Skeletal muscle tissue (tissue), 4 donors: Measurements from ENCODE around the gene ATF5. TPM values are rescaled to one million over a fixed set of nuclear protein-coding genes. Genes with fewer than 3 reads are reported as not detected.
"Not testable (repeated sequence)": the region's sequence is repeated elsewhere in the genome, so short reads cannot be mapped to it uniquely, and the experiment has no call there.

ENCODE experiments used
- H3K27ac ChIP-seq: one replicate; pipeline ENCODE4 v1.7.0; 2013; ENCODE audit warnings: mild to moderate bottlenecking, low read depth, low read length, inconsistent platforms
- H3K27me3 ChIP-seq, 3 donors: one replicate each; pipeline ENCODE4 v1.7.0; 2013; ENCODE audit warnings: low read length in 3 of 3; ENCODE audit not compliant: control insufficient read depth in 3 of 3, insufficient read depth in 3 of 3
- H3K36me3 ChIP-seq, 3 donors: one replicate each; pipeline ENCODE4 v1.7.0; 2013; ENCODE audit warnings: low read length in 3 of 3; ENCODE audit not compliant: control insufficient read depth in 3 of 3, insufficient read depth in 3 of 3
- H3K4me1 ChIP-seq, 3 donors: one replicate each; pipeline ENCODE4 v1.7.0; 2013; ENCODE audit warnings: low read length in 3 of 3, mild to moderate bottlenecking in 3 of 3; ENCODE audit not compliant: control insufficient read depth in 3 of 3, insufficient read depth in 3 of 3
- H3K4me3 ChIP-seq, 3 donors: one replicate each; pipeline ENCODE4 v1.7.0; 2013; ENCODE audit warnings: low read length in 3 of 3
- H3K9ac ChIP-seq, 3 donors: one replicate each; pipeline ENCODE4 v1.7.0; 2013; ENCODE audit warnings: low read length in 3 of 3, mild to moderate bottlenecking in 3 of 3, moderate library complexity in 2 of 3, low read depth in 1 of 3
- H3K9me3 ChIP-seq, 3 donors: one replicate each; pipeline ENCODE4 v1.7.0; 2013; ENCODE audit warnings: low read length in 3 of 3; ENCODE audit not compliant: control insufficient read depth in 3 of 3
- total RNA-seq: library from RNA; depleted of rRNA; stranded (reverse); fragments of >200 nt; gene quantifications from one replicate; pipeline ENCODE4 v1.2.3, GENCODE V29; 2014
- donor health status: Osteomylitis.

ATF5 gene
- total RNA-seq, 1 donor from 2014 or later = 2.1 TPM

- peaks cover 8 to 44% (median 18%) of the 10 kb centered on the region in 3 donors for H3K27me3 ChIP-seq
- H3K4me1 ChIP-seq = peaks cover 7 to 13% (median 9%) of the 10 kb centered on the region in 3 donors
- H3K27ac ChIP-seq = no peak overlapping the region
- no peaks in the 10 kb centered on the region for H3K36me3 ChIP-seq
- no peak overlapping the region for H3K9ac ChIP-seq
- no peaks in the 10 kb centered on the region for H3K9me3 ChIP-seq
- no peak overlapping the region for H3K4me3 ChIP-seq
These were observed 25.3 kb downstream of the ATF5 start for GRCh38 chr19:49954092-49954829.

DNA sequence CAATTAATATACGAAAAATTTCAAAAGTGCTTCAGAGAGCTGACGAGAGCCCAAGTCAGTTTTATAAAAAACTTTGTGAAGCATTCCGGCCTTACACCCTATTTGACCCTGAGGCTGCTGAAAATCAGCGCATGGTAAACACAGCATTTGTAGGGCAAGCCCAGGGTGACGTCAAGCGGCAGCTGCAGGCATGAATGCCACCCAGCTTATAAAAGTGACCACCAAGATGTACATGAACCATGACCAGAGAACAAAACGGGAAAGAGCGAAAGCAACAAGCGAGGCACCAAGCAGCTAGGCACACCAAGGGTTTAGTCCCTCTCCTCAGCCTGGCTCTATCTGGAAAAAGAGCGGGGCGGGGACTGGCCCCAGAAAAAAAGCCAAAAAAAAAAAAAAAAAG lies 25.9 kb downstream of the ATF5 start:
- H3K27me3 ChIP-seq = peaks cover 8 to 41% (median 18%) of the 10 kb centered on the region in 3 donors
- no peak overlapping the region for H3K9ac ChIP-seq

GRCh38 chr19:49956115-49956495 lies 27.1 kb downstream of the ATF5 start:
- no peak overlapping the region for H3K9ac ChIP-seq
- no peak overlapping the region for H3K27ac ChIP-seq
- H3K4me3 ChIP-seq = no peak overlapping the region
- H3K9me3 ChIP-seq = no peaks in the 10 kb centered on the region
- no peaks in the 10 kb centered on the region for H3K36me3 ChIP-seq
- H3K4me1 ChIP-seq = peaks cover 7 to 13% (median 9%) of the 10 kb centered on the region in 3 donors
- H3K27me3 ChIP-seq = peaks cover 8 to 29% (median 11%) of the 10 kb centered on the region in 3 donors

More for the DNA sequence above, 25.9 kb downstream of the ATF5 start:
- H3K4me1 ChIP-seq = peaks cover 7 to 13% (median 9%) of the 10 kb centered on the region in 3 donors
- H3K27ac ChIP-seq = no peak overlapping the region
- no peaks in the 10 kb centered on the region for H3K9me3 ChIP-seq
- H3K4me3 ChIP-seq = no peak overlapping the region
- no peaks in the 10 kb centered on the region for H3K36me3 ChIP-seq

GRCh38 chr19:49957262-49957915 lies 28.4 kb downstream of the ATF5 start:
- no peaks in the 10 kb centered on the region for H3K9me3 ChIP-seq
- H3K4me1 ChIP-seq = peaks cover 7 to 13% (median 9%) of the 10 kb centered on the region in 3 donors
- no peaks in the 10 kb centered on the region for H3K36me3 ChIP-seq
- H3K27me3 ChIP-seq = peaks cover 3 to 17% (median 5%) of the 10 kb centered on the region in 3 donors
- no peak overlapping the region for H3K9ac ChIP-seq
- no peak overlapping the region for H3K4me3 ChIP-seq
- H3K27ac ChIP-seq = no peak overlapping the region

DNA sequence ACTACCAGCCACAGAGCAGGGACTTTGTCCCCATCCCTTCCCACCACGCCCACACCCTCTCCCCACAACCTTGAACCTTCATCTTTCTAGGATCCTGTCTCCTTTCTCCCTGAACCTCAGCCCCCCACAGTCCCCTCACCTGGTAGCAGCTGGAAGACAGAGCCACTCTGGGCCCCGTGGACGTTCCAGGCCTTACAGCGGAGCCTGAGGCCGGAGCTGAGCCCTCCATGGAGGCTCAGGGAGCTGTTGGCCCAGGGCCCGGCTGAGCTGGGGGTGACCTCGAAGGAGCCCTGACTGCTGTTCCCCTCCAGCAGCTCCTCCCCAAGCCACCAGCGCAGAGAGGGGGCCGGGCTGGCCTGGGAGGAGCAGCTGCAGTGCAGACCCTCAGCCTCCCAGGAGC lies 29.1 kb downstream of the ATF5 start:
- not testable (repeated sequence) for H3K4me3 ChIP-seq, H3K9ac ChIP-seq, H3K9me3 ChIP-seq, H3K27ac ChIP-seq, H3K36me3 ChIP-seq
- Histone ChIP-seq H3K27me3 (peaks cover 3 to 13% (median 5%) of the 10 kb centered on the region in 3 donors), H3K4me1 (peaks cover 7 to 13% (median 9%) of the 10 kb centered on the region in 3 donors)

- not testable (repeated sequence) for H3K27ac ChIP-seq, H3K4me3 ChIP-seq, H3K9me3 ChIP-seq, H3K9ac ChIP-seq, H3K36me3 ChIP-seq
- H3K4me1 ChIP-seq = peaks cover 7 to 12% (median 8%) of the 10 kb centered on the region in 3 donors
- peaks cover 3 to 11% (median 5%) of the 10 kb centered on the region in 3 donors for H3K27me3 ChIP-seq
These were observed 29.6 kb downstream of the ATF5 start for GRCh38 chr19:49958596-49958995.

- not testable (repeated sequence) for H3K27me3 ChIP-seq, H3K4me1 ChIP-seq, H3K27ac ChIP-seq, H3K9ac ChIP-seq, H3K36me3 ChIP-seq, H3K4me3 ChIP-seq, H3K9me3 ChIP-seq
These were observed 30.9 kb downstream of the ATF5 start for GRCh38 chr19:49959892-49960291.

GRCh38 chr19:49960980-49961379 lies 32.0 kb downstream of the ATF5 start, which contains the start of gene SIGLEC11:
SIGLEC11 (minus strand) TSS chr19:49961172; CDS start chr19:49961081, 91 bp downstream.
- H3K9ac ChIP-seq = not testable (repeated sequence)

DNA sequence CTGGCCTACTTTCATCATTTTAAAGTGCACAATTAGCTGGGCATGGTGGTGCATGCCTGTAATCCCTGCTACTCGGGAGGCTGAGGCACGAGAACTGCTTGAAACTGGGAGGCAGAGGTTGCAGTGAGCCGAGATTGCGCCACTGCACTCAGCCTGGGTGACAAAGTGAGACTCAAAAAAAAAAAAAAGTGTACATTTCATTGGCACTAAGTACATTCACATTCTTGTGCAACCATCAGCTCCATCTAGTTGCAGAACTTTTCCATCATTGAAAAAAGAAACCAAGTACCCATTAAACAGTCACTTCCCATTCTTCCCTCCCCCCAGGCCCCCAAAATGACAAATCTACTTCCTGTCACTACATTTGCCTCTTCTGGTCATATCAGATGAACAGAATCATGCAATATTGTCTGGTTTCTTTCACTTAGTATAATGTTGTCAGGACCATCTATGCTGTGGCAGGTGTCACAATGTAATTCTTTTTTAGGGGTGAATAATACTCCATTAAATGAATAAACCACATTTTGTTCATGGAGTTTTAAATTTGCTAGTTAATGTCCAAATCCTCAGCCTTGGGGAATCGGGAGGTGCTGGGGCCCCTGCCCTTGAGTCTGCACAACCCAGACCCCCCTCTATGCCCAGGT lies 39.4 kb downstream of the ATF5 start:
- peaks cover 12 to 14% (median 12%) of the 10 kb centered on the region in 3 donors for H3K27me3 ChIP-seq
- H3K9me3 ChIP-seq = peaks cover 0 to 2% (median 0%) of the 10 kb centered on the region in 3 donors
- no peak overlapping the region for H3K9ac ChIP-seq
- H3K4me3 ChIP-seq = no peak overlapping the region
- H3K27ac ChIP-seq = no peak overlapping the region
- no peaks in the 10 kb centered on the region for H3K4me1 ChIP-seq
- no peaks in the 10 kb centered on the region for H3K36me3 ChIP-seq

More at GRCh38 chr19:49960980-49961379, 32.0 kb downstream of the ATF5 start, which contains the start of gene SIGLEC11:
- H3K9me3 ChIP-seq, H3K36me3 ChIP-seq, H3K27ac ChIP-seq, H3K27me3 ChIP-seq, H3K4me1 ChIP-seq, H3K4me3 ChIP-seq: not testable (repeated sequence)

GRCh38 chr19:49969355-49969754 lies 40.4 kb downstream of the ATF5 start:
- H3K27me3 ChIP-seq = peaks cover 12 to 14% (median 12%) of the 10 kb centered on the region in 3 donors
- H3K36me3 ChIP-seq, H3K9me3 ChIP-seq, H3K9ac ChIP-seq, H3K27ac ChIP-seq, H3K4me1 ChIP-seq, H3K4me3 ChIP-seq: not testable (repeated sequence)
